WTC11 (cell line): ENCODE results near the gene ANKRD22. TPM values are rescaled to one million over a fixed set of nuclear protein-coding genes. Genes with fewer than 3 reads are reported as not detected.

Experiments used
- ATAC-seq: fragments of 200-7000 bp; cut with Tn5 transposase; 2 replicates; pipeline ENCODE4 v1.10.0; 2021; ENCODE audit warnings: mild to moderate bottlenecking, moderate library complexity
- CTCF ChIA-PET: fragments of 300-600 bp; sonication (Branson Sonifier 250); formaldehyde crosslinking; loops from one replicate; lab custom pipeline; 2021; ENCODE audit warnings: antibody characterized with exemption; lab: Charles Lee
- POLR2A ChIA-PET: fragments of 350-600 bp; sonication (Branson Sonifier 250); formaldehyde crosslinking; loops from one replicate; lab custom pipeline; 2021; ENCODE audit warnings: antibody characterized with exemption; lab: Charles Lee
- DNase-seq: peaks from one replicate; pipeline ENCODE4 v3.0.0; 2021; ENCODE audit warnings: low spot score
- H3K27ac Mint-ChIP-seq: 2 replicates; pipeline ENCODE4 v1.8.0; 2021; ENCODE audit warnings: mixed read lengths
- H3K27me3 Mint-ChIP-seq: 2 replicates; pipeline ENCODE4 v1.8.0; 2021; ENCODE audit warnings: low read depth, mild to moderate bottlenecking, moderate library complexity, mixed read lengths
- H3K36me3 Mint-ChIP-seq: 2 replicates; pipeline ENCODE4 v1.8.0; 2021; ENCODE audit warnings: mixed read lengths
- H3K4me1 Mint-ChIP-seq: 2 replicates; pipeline ENCODE4 v1.8.0; 2022; ENCODE audit warnings: mixed read lengths
- H3K4me3 Mint-ChIP-seq: 2 replicates; pipeline ENCODE4 v1.8.0; 2021; ENCODE audit warnings: mild to moderate bottlenecking, moderate library complexity, mixed read lengths
- H3K9me3 Mint-ChIP-seq: 2 replicates; pipeline ENCODE4 v1.8.0; 2021; ENCODE audit warnings: mixed read lengths
- ATF1 ChIP-seq: sonication (generic); formaldehyde crosslinking; IDR thresholded peaks from 2 replicates; pipeline ENCODE4 v1.8.1; 2023; ENCODE audit warnings: mild to moderate bottlenecking, moderate library complexity, missing genetic modification reagents
- CREB1 ChIP-seq: sonication (generic); formaldehyde crosslinking; IDR thresholded peaks from 2 replicates; pipeline ENCODE4 v1.8.0; 2023; ENCODE audit warnings: mild to moderate bottlenecking, missing genetic modification reagents
- CREM ChIP-seq: sonication (generic); formaldehyde crosslinking; IDR thresholded peaks from 2 replicates; pipeline ENCODE4 v1.8.1; 2022; ENCODE audit warnings: mild to moderate bottlenecking, missing genetic modification reagents, moderate library complexity
- E2F5 ChIP-seq: sonication (generic); formaldehyde crosslinking; IDR thresholded peaks from 2 replicates; pipeline ENCODE4 v1.8.1; 2022; ENCODE audit warnings: mild to moderate bottlenecking, moderate library complexity, missing genetic modification reagents
- FOXJ3 ChIP-seq: sonication (generic); formaldehyde crosslinking; IDR thresholded peaks from 2 replicates; pipeline ENCODE4 v1.9.0; 2021; ENCODE audit warnings: missing genetic modification reagents, mild to moderate bottlenecking, borderline replicate concordance
- GABPB1 ChIP-seq: sonication (generic); formaldehyde crosslinking; IDR thresholded peaks from 2 replicates; pipeline ENCODE4 v1.8.1; 2023; ENCODE audit warnings: mild to moderate bottlenecking, missing genetic modification reagents
- GRHL2 ChIP-seq: fragments of 250-450 bp; sonication (Bioruptor Pico); IDR thresholded peaks from 2 replicates; pipeline ENCODE4 v1.8.0; 2022; ENCODE audit warnings: mild to moderate bottlenecking, moderate library complexity; ENCODE audit not compliant: insufficient replicate concordance, severe bottlenecking
- NFATC4 ChIP-seq: fragments of 250-450 bp; sonication (Bioruptor Pico); IDR thresholded peaks from 2 replicates; pipeline ENCODE4 v1.9.0; 2021; ENCODE audit warnings: mild to moderate bottlenecking
- NR1H2 ChIP-seq: sonication (generic); formaldehyde crosslinking; IDR thresholded peaks from 2 replicates; pipeline ENCODE4 v1.9.0; 2021; ENCODE audit warnings: mild to moderate bottlenecking, moderate library complexity, missing genetic modification reagents
- TCF7 ChIP-seq: sonication (generic); formaldehyde crosslinking; IDR thresholded peaks from 2 replicates; pipeline ENCODE4 v1.8.0; 2022; ENCODE audit warnings: mild to moderate bottlenecking, low read depth, missing genetic modification reagents, moderate library complexity
- ZNF263 ChIP-seq: sonication (generic); formaldehyde crosslinking; IDR thresholded peaks from 2 replicates; pipeline ENCODE4 v1.8.1; 2022; ENCODE audit warnings: low read depth, mild to moderate bottlenecking, moderate library complexity, missing genetic modification reagents
- ZNF425 ChIP-seq: fragments of 250-450 bp; sonication (Bioruptor Pico); conservative IDR thresholded peaks from 2 replicates; pipeline ENCODE4 v1.9.0; 2021; ENCODE audit warnings: mild to moderate bottlenecking
- ZNF512 ChIP-seq: sonication (generic); formaldehyde crosslinking; IDR thresholded peaks from 2 replicates; pipeline ENCODE4 v1.8.1; 2022; ENCODE audit warnings: missing genetic modification reagents, borderline replicate concordance
- total RNA-seq: library from RNA; stranded (reverse); gene quantifications from 3 replicates; pipeline ENCODE4 v1.2.3, GENCODE V29; 2021
- TF ChIP-seq, protein P1 (sequence below): sonication (generic); formaldehyde crosslinking; IDR thresholded peaks from 2 replicates; pipeline ENCODE4 v1.8.0; 2023; ENCODE audit warnings: missing genetic modification reagents
- TF ChIP-seq, protein P2 (sequence below): fragments of 250-450 bp; sonication (Bioruptor Pico); IDR thresholded peaks from 2 replicates; pipeline ENCODE4 v1.8.0; 2021; ENCODE audit warnings: mild to moderate bottlenecking
- TF ChIP-seq, protein P3 (sequence below): fragments of 250-450 bp; sonication (Bioruptor Pico); IDR thresholded peaks from 2 replicates; pipeline ENCODE4 v1.9.0; 2021; ENCODE audit warnings: mild to moderate bottlenecking, borderline replicate concordance

The ANKRD22 gene
- total RNA-seq, 1 experiment from 2014 or later, result not detected

DNA sequence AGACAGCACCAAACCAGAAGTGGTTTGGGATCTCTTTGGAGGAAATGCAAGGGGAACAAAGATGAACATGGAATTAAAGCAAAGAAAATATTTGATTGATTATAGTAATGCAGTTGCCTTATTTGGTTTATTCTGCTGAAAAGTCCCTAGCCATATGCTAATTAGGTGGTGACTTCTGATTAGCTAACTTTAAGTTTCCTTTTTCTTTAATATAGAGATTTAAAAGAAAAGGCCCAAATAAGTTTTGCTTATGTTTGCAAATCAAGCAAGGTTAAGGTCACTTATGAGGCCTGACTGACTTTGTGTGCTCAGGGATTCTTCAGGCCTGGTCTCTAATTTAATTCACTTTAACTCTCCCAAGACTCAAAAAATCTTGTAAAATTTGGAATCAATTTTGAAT lies 6.2 kb upstream of the ANKRD22 start:
- no peak for ATAC-seq
- CTCF ChIA-PET, result no interaction called here
- H3K27ac Mint-ChIP-seq, result no peak overlapping the region
- no peaks in the 10 kb centered on the region for H3K9me3 Mint-ChIP-seq
- H3K27me3 Mint-ChIP-seq, result no peaks in the 10 kb centered on the region
- H3K36me3 Mint-ChIP-seq, result no peaks in the 10 kb centered on the region
- no peak for DNase-seq
- POLR2A ChIA-PET, result no interaction called here
- TF ChIP-seq ZNF263 (CRISPR knock-in tag), result no peak
- TF ChIP-seq, protein P1, sequence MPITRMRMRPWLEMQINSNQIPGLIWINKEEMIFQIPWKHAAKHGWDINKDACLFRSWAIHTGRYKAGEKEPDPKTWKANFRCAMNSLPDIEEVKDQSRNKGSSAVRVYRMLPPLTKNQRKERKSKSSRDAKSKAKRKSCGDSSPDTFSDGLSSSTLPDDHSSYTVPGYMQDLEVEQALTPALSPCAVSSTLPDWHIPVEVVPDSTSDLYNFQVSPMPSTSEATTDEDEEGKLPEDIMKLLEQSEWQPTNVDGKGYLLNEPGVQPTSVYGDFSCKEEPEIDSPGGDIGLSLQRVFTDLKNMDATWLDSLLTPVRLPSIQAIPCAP (CRISPR knock-in tag), result no peak
- TF ChIP-seq FOXJ3 (CRISPR knock-in tag), result no peak
- no peak for TF ChIP-seq ATF1 (CRISPR knock-in tag)
- TF ChIP-seq E2F5 (CRISPR knock-in tag), result no peak
- no peak for TF ChIP-seq ZNF512 (CRISPR knock-in tag)
- no peak for TF ChIP-seq ZNF425
- TF ChIP-seq CREM (CRISPR knock-in tag), result no peak
- TF ChIP-seq, protein P2, sequence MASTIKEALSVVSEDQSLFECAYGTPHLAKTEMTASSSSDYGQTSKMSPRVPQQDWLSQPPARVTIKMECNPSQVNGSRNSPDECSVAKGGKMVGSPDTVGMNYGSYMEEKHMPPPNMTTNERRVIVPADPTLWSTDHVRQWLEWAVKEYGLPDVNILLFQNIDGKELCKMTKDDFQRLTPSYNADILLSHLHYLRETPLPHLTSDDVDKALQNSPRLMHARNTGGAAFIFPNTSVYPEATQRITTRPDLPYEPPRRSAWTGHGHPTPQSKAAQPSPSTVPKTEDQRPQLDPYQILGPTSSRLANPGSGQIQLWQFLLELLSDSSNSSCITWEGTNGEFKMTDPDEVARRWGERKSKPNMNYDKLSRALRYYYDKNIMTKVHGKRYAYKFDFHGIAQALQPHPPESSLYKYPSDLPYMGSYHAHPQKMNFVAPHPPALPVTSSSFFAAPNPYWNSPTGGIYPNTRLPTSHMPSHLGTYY (CRISPR knock-in tag), result no peak
- TF ChIP-seq, protein P3, sequence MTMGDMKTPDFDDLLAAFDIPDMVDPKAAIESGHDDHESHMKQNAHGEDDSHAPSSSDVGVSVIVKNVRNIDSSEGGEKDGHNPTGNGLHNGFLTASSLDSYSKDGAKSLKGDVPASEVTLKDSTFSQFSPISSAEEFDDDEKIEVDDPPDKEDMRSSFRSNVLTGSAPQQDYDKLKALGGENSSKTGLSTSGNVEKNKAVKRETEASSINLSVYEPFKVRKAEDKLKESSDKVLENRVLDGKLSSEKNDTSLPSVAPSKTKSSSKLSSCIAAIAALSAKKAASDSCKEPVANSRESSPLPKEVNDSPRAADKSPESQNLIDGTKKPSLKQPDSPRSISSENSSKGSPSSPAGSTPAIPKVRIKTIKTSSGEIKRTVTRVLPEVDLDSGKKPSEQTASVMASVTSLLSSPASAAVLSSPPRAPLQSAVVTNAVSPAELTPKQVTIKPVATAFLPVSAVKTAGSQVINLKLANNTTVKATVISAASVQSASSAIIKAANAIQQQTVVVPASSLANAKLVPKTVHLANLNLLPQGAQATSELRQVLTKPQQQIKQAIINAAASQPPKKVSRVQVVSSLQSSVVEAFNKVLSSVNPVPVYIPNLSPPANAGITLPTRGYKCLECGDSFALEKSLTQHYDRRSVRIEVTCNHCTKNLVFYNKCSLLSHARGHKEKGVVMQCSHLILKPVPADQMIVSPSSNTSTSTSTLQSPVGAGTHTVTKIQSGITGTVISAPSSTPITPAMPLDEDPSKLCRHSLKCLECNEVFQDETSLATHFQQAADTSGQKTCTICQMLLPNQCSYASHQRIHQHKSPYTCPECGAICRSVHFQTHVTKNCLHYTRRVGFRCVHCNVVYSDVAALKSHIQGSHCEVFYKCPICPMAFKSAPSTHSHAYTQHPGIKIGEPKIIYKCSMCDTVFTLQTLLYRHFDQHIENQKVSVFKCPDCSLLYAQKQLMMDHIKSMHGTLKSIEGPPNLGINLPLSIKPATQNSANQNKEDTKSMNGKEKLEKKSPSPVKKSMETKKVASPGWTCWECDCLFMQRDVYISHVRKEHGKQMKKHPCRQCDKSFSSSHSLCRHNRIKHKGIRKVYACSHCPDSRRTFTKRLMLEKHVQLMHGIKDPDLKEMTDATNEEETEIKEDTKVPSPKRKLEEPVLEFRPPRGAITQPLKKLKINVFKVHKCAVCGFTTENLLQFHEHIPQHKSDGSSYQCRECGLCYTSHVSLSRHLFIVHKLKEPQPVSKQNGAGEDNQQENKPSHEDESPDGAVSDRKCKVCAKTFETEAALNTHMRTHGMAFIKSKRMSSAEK (CRISPR knock-in tag), result no peak
- H3K4me3 Mint-ChIP-seq, result no peak overlapping the region
- H3K4me1 Mint-ChIP-seq, result peaks cover 9% of the 10 kb centered on the region

GRCh38 chr10:88854684-88855083 lies 3.0 kb upstream of the ANKRD22 start:
- ATAC-seq, result no peak
- ChIA-PET POLR2A (no interaction called here), CTCF (no interaction called here)

More at GRCh38 chr10:88854684-88855083, 3.0 kb upstream of the ANKRD22 start:
- Mint-ChIP-seq H3K4me1 (peaks cover 31% of the 10 kb centered on the region), H3K9me3 (no peaks in the 10 kb centered on the region), H3K36me3 (no peaks in the 10 kb centered on the region), H3K27ac (no peak overlapping the region), H3K4me3 (no peak overlapping the region), H3K27me3 (no peaks in the 10 kb centered on the region)
- TF ChIP-seq GABPB1 (CRISPR knock-in tag) (no peak), NFATC4 (no peak), TCF7 (CRISPR knock-in tag) (no peak), CREB1 (CRISPR knock-in tag) (no peak), E2F5 (CRISPR knock-in tag) (no peak), NR1H2 (CRISPR knock-in tag) (no peak), GRHL2 (CRISPR knock-in tag) (no peak)
- no peak for DNase-seq
